ENCODE measurements around the gene GRIK1.

The GRIK1 gene

DNA sequence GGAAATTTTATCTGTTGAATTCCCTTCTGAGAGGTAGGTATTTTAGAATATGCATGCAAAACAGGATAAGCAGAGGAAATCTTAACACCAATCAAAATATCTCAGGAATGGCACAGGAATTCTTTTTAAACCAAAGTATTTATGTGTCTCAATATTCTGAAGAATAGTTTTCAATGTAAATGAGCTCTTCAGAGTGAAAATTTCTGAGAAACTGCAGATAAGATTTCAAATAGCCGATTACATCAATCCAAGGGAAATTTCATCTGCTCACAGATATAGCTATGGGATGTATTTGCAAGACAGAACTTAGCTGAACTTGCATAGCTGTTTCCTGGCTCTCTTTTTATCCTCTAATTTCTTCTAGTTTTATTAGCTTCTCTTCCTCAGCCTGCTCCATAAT is 209.5 kb downstream of the GRIK1 start:
- Histone ChIP-seq H3K27me3 (ENCODE audit: control insufficient read depth in 3 of 3, insufficient read depth in 3 of 3, low read depth in 1 of 3, low read length in 3 of 3) (no peaks in the 10 kb centered on the region), H2BK120ac (ENCODE audit: low read depth, low read length) (no peak overlapping the region), H4K91ac (ENCODE audit: low read depth, low read length, poor library complexity) (no peak overlapping the region), H3K9me3 (replicated peaks in 1 of 2; ENCODE audit: control insufficient read depth in 2 of 2, insufficient read depth in 1 of 2, low read depth in 1 of 2, low read length in 2 of 2) (no peaks in the 10 kb centered on the region), H3K14ac (ENCODE audit: low read length) (no peak overlapping the region), H3K27ac (replicated peaks; ENCODE audit: low read length) (no peak overlapping the region), H2BK5ac (ENCODE audit: low read length) (no peak overlapping the region), H3K4ac (ENCODE audit: low read length) (no peak overlapping the region), H3K23ac (ENCODE audit: low read depth, low read length, poor library complexity) (no peak overlapping the region), H3K79me1 (ENCODE audit: low read depth, low read length) (no peaks in the 10 kb centered on the region), H2AK5ac (ENCODE audit: low read depth, low read length) (no peak overlapping the region), H2BK15ac (ENCODE audit: low read length) (no peak overlapping the region), H3K4me2 (ENCODE audit: insufficient read depth, low read length, poor library complexity, severe bottlenecking) (no peak overlapping the region), H4K8ac (ENCODE audit: low read depth, low read length) (no peak overlapping the region), H3K36me3 (replicated peaks in 1 of 2; ENCODE audit: control insufficient read depth in 2 of 2, insufficient read depth in 2 of 2, low read length in 2 of 2) (no peaks in the 10 kb centered on the region), H2AFZ (ENCODE audit: low read length) (no peak overlapping the region), H2BK12ac (ENCODE audit: low read length) (no peak overlapping the region), H3K4me3 (ENCODE audit: low read length in 2 of 2) (no peak overlapping the region), H3K9ac (ENCODE audit: low read depth, low read length, poor library complexity) (no peak overlapping the region), H3K4me1 (ENCODE audit: control insufficient read depth in 2 of 2, insufficient read depth in 1 of 2, low read depth in 1 of 2, low read length in 2 of 2) (no peaks in the 10 kb centered on the region), H3K18ac (ENCODE audit: low read length) (no peak overlapping the region)
- no peak for DNase-seq (ENCODE audit: low spot score)
- no CpG with 5 or more reads among the region's 1 CpG for WGBS, 2 donors (ENCODE audit: extremely low coverage in 2 of 2, insufficient read length in 2 of 2, insufficient replicate concordance in 1 of 2)

DNA sequence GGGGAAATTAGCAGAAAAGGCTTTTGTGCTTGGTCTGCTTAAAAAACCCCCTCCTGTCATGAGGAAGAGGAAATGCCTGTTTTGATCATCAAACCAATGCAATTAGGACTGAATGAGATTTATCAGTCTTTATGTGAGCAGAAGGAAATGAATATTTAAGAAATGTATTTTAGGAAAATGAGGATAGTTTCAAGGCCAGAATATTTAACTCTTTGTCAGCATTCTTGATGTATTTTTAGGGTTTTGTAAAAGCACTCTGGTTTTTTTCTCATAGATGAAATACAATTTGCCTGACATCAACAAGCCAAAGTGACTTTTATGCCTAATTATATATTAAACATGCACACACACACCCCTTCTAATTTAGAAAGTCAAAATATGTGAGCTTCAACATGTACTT is 213.8 kb downstream of the GRIK1 start:
- no peak overlapping the region for H2BK120ac ChIP-seq (ENCODE audit: low read depth, low read length)
- H2AFZ ChIP-seq (ENCODE audit: low read length): no peak overlapping the region
- peaks cover 2 to 6% of the 10 kb centered on the region in 2 donors for H3K4me1 ChIP-seq (ENCODE audit: control insufficient read depth in 2 of 2, insufficient read depth in 1 of 2, low read depth in 1 of 2, low read length in 2 of 2)
- H2BK5ac ChIP-seq (ENCODE audit: low read length): no peak overlapping the region
- H3K9ac ChIP-seq (ENCODE audit: low read depth, low read length, poor library complexity): no peak overlapping the region
- H3K27ac ChIP-seq (replicated peaks; ENCODE audit: low read length): no peak overlapping the region
- H3K27me3 ChIP-seq (ENCODE audit: control insufficient read depth in 3 of 3, insufficient read depth in 3 of 3, low read depth in 1 of 3, low read length in 3 of 3): no peaks in the 10 kb centered on the region
- H3K4me2 ChIP-seq (ENCODE audit: insufficient read depth, low read length, poor library complexity, severe bottlenecking): no peak overlapping the region
- no peaks in the 10 kb centered on the region for H3K36me3 ChIP-seq (replicated peaks in 1 of 2; ENCODE audit: control insufficient read depth in 2 of 2, insufficient read depth in 2 of 2, low read length in 2 of 2)
- no peak overlapping the region for H4K91ac ChIP-seq (ENCODE audit: low read depth, low read length, poor library complexity)
- no peaks in the 10 kb centered on the region for H3K9me3 ChIP-seq (replicated peaks in 1 of 2; ENCODE audit: control insufficient read depth in 2 of 2, insufficient read depth in 1 of 2, low read depth in 1 of 2, low read length in 2 of 2)
- H2BK15ac ChIP-seq (ENCODE audit: low read length): no peak overlapping the region
- no peaks in the 10 kb centered on the region for H3K79me1 ChIP-seq (ENCODE audit: low read depth, low read length)
- no peak overlapping the region for H3K4ac ChIP-seq (ENCODE audit: low read length)
- H3K23ac ChIP-seq (ENCODE audit: low read depth, low read length, poor library complexity): no peak overlapping the region
- H3K4me3 ChIP-seq (ENCODE audit: low read length in 2 of 2): no peak overlapping the region
- H2BK12ac ChIP-seq (ENCODE audit: low read length): no peak overlapping the region
- no peak overlapping the region for H2AK5ac ChIP-seq (ENCODE audit: low read depth, low read length)
- no peak for DNase-seq (ENCODE audit: low spot score)
- H3K18ac ChIP-seq (ENCODE audit: low read length): no peak overlapping the region
- H3K14ac ChIP-seq (ENCODE audit: low read length): no peak overlapping the region
- H4K8ac ChIP-seq (ENCODE audit: low read depth, low read length): no peak overlapping the region

- Histone ChIP-seq H2AK5ac (ENCODE audit: low read depth, low read length) (no peak overlapping the region), H3K27ac (replicated peaks; ENCODE audit: low read length) (no peak overlapping the region), H2BK15ac (ENCODE audit: low read length) (no peak overlapping the region), H3K79me1 (ENCODE audit: low read depth, low read length) (no peaks in the 10 kb centered on the region), H3K4ac (ENCODE audit: low read length) (no peak overlapping the region), H3K27me3 (ENCODE audit: control insufficient read depth in 3 of 3, insufficient read depth in 3 of 3, low read depth in 1 of 3, low read length in 3 of 3) (no peaks in the 10 kb centered on the region), H3K23ac (ENCODE audit: low read depth, low read length, poor library complexity) (no peak overlapping the region), H3K18ac (ENCODE audit: low read length) (no peak overlapping the region), H3K4me2 (ENCODE audit: insufficient read depth, low read length, poor library complexity, severe bottlenecking) (no peak overlapping the region), H3K9me3 (replicated peaks in 1 of 2; ENCODE audit: control insufficient read depth in 2 of 2, insufficient read depth in 1 of 2, low read depth in 1 of 2, low read length in 2 of 2) (no peaks in the 10 kb centered on the region), H2BK5ac (ENCODE audit: low read length) (no peak overlapping the region), H4K91ac (ENCODE audit: low read depth, low read length, poor library complexity) (no peak overlapping the region), H3K9ac (ENCODE audit: low read depth, low read length, poor library complexity) (no peak overlapping the region), H2BK120ac (ENCODE audit: low read depth, low read length) (no peak overlapping the region), H2BK12ac (ENCODE audit: low read length) (no peak overlapping the region), H3K4me3 (ENCODE audit: low read length in 2 of 2) (no peak overlapping the region), H3K14ac (ENCODE audit: low read length) (no peak overlapping the region), H4K8ac (ENCODE audit: low read depth, low read length) (no peak overlapping the region), H2AFZ (ENCODE audit: low read length) (no peak overlapping the region), H3K36me3 (replicated peaks in 1 of 2; ENCODE audit: control insufficient read depth in 2 of 2, insufficient read depth in 2 of 2, low read length in 2 of 2) (no peaks in the 10 kb centered on the region), H3K4me1 (ENCODE audit: control insufficient read depth in 2 of 2, insufficient read depth in 1 of 2, low read depth in 1 of 2, low read length in 2 of 2) (peaks cover 8 to 9% of the 10 kb centered on the region in 2 donors)
- WGBS, 2 donors (ENCODE audit: extremely low coverage in 2 of 2, insufficient read length in 2 of 2, insufficient replicate concordance in 1 of 2): no CpG with 5 or more reads among the region's 9 CpGs
- no peak for DNase-seq (ENCODE audit: low spot score)
Observed at GRCh38 chr21:29725025-29725736, 214.6 kb downstream of the GRIK1 start.

- Histone ChIP-seq H3K27me3 (ENCODE audit: control insufficient read depth in 3 of 3, insufficient read depth in 3 of 3, low read depth in 1 of 3, low read length in 3 of 3) (no peaks in the 10 kb centered on the region), H2BK120ac (ENCODE audit: low read depth, low read length) (no peak overlapping the region), H2BK5ac (ENCODE audit: low read length) (no peak overlapping the region), H3K4me1 (ENCODE audit: control insufficient read depth in 2 of 2, insufficient read depth in 1 of 2, low read depth in 1 of 2, low read length in 2 of 2) (peaks cover 8 to 9% of the 10 kb centered on the region in 2 donors), H2BK12ac (ENCODE audit: low read length) (no peak overlapping the region), H3K79me1 (ENCODE audit: low read depth, low read length) (no peaks in the 10 kb centered on the region), H4K91ac (ENCODE audit: low read depth, low read length, poor library complexity) (no peak overlapping the region), H4K8ac (ENCODE audit: low read depth, low read length) (no peak overlapping the region), H3K4me3 (ENCODE audit: low read length in 2 of 2) (no peak overlapping the region), H3K4ac (ENCODE audit: low read length) (no peak overlapping the region), H3K9me3 (replicated peaks in 1 of 2; ENCODE audit: control insufficient read depth in 2 of 2, insufficient read depth in 1 of 2, low read depth in 1 of 2, low read length in 2 of 2) (peaks cover 0 to 3% of the 10 kb centered on the region in 2 donors), H2AFZ (ENCODE audit: low read length) (no peak overlapping the region), H3K4me2 (ENCODE audit: insufficient read depth, low read length, poor library complexity, severe bottlenecking) (no peak overlapping the region), H2AK5ac (ENCODE audit: low read depth, low read length) (no peak overlapping the region), H3K14ac (ENCODE audit: low read length) (no peak overlapping the region), H3K27ac (replicated peaks; ENCODE audit: low read length) (no peak overlapping the region), H3K9ac (ENCODE audit: low read depth, low read length, poor library complexity) (no peak overlapping the region), H2BK15ac (ENCODE audit: low read length) (no peak overlapping the region), H3K23ac (ENCODE audit: low read depth, low read length, poor library complexity) (no peak overlapping the region), H3K36me3 (replicated peaks in 1 of 2; ENCODE audit: control insufficient read depth in 2 of 2, insufficient read depth in 2 of 2, low read length in 2 of 2) (no peaks in the 10 kb centered on the region), H3K18ac (ENCODE audit: low read length) (no peak overlapping the region)
- no CpG with 5 or more reads among the region's 2 CpGs for WGBS, 2 donors (ENCODE audit: extremely low coverage in 2 of 2, insufficient read length in 2 of 2, insufficient replicate concordance in 1 of 2)
- no peak for DNase-seq (ENCODE audit: low spot score)
Observed at GRCh38 chr21:29721964-29722363, 217.8 kb downstream of the GRIK1 start.

All from neuronal stem cell (in vitro differentiated cells).